ENCODE results near the gene ZNF777. TPM values are rescaled to one million over a fixed set of nuclear protein-coding genes. Genes with fewer than 3 reads are reported as not detected.

Gene ZNF777
- total and polyA plus RNA-seq, 2 experiments from 2014 or later = 5.6 to 14.8 TPM

GRCh38 chr7:149462101-149462520 is 1.2 kb upstream of the ZNF777 start:
- no peak for DNase-seq (ENCODE audit: low spot score)
- Histone ChIP-seq H3K36me3 (replicated peaks; ENCODE audit: insufficient read depth, low read depth) (no peaks in the 10 kb centered on the region), H3K4me3 (no peak overlapping the region), H3K79me2 (peaks cover 29% of the 10 kb centered on the region), H3K9me2 (replicated peaks; ENCODE audit: insufficient read depth) (no peaks in the 10 kb centered on the region), H3K9me3 (ENCODE audit: low read depth) (no peaks in the 10 kb centered on the region), H3K27ac (no peak overlapping the region), H3K27me3 (no peaks in the 10 kb centered on the region), H2AFZ (no peak overlapping the region), H3K4me1 (ENCODE audit: insufficient read depth) (peaks cover 10% of the 10 kb centered on the region), H3K4me2 (no peak overlapping the region), H4K20me1 (ENCODE audit: insufficient read depth, poor library complexity, severe bottlenecking) (peaks cover 6% of the 10 kb centered on the region)
- no peak for TF ChIP-seq CTCF (IDR thresholded peaks at IDR 0.05; ENCODE audit: poor library complexity)
- no peak for TF ChIP-seq EZH2phosphoT487 (IDR thresholded peaks at IDR 0.05; ENCODE audit: low read depth, severe bottlenecking, unreplicated experiment)
- TF ChIP-seq EZH2 (IDR thresholded peaks at IDR 0.05; ENCODE audit: borderline replicate concordance) = no peak
- WGBS (ENCODE audit: low lambda C conversion rate, missing lambda C conversion rate) = 90% methylated on average over 9 of the region's 9 CpGs

GRCh38 chr7:149459540-149460452 is 1.1 kb downstream of the ZNF777 start:
- Histone ChIP-seq H3K4me3 (peak overlapping the region; percentile 67), H4K20me1 (ENCODE audit: insufficient read depth, poor library complexity, severe bottlenecking) (peaks cover 6% of the 10 kb centered on the region), H3K36me3 (replicated peaks; ENCODE audit: insufficient read depth, low read depth) (no peaks in the 10 kb centered on the region), H3K9me3 (ENCODE audit: low read depth) (no peaks in the 10 kb centered on the region), H3K4me1 (ENCODE audit: insufficient read depth) (peaks cover 10% of the 10 kb centered on the region), H3K79me2 (peaks cover 35% of the 10 kb centered on the region), H2AFZ (no peak overlapping the region), H3K4me2 (peak overlapping the region; percentile 84), H3K27me3 (no peaks in the 10 kb centered on the region), H3K9me2 (replicated peaks; ENCODE audit: insufficient read depth) (no peaks in the 10 kb centered on the region), H3K27ac (no peak overlapping the region)
- WGBS (ENCODE audit: low lambda C conversion rate, missing lambda C conversion rate) = 2% methylated on average over 58 of the region's 145 CpGs
- TF ChIP-seq EZH2 (IDR thresholded peaks at IDR 0.05; ENCODE audit: borderline replicate concordance) (no peak), EZH2phosphoT487 (IDR thresholded peaks at IDR 0.05; ENCODE audit: low read depth, severe bottlenecking, unreplicated experiment) (no peak), CTCF (IDR thresholded peaks at IDR 0.05; ENCODE audit: poor library complexity) (no peak)
- peak; percentile 47 for DNase-seq (ENCODE audit: low spot score)

- no peak overlapping the region for H3K27ac ChIP-seq
Observed at GRCh38 chr7:149459201-149459539, 1.7 kb downstream of the ZNF777 start.

More at GRCh38 chr7:149459201-149459539, 1.7 kb downstream of the ZNF777 start:
- peak overlapping the region; percentile 67 for H3K4me3 ChIP-seq
- H4K20me1 ChIP-seq (ENCODE audit: insufficient read depth, poor library complexity, severe bottlenecking) = peaks cover 6% of the 10 kb centered on the region
- peaks cover 35% of the 10 kb centered on the region for H3K79me2 ChIP-seq
- TF ChIP-seq EZH2 (IDR thresholded peaks at IDR 0.05; ENCODE audit: borderline replicate concordance) = no peak
- TF ChIP-seq CTCF (IDR thresholded peaks at IDR 0.05; ENCODE audit: poor library complexity) = no peak
- no peaks in the 10 kb centered on the region for H3K9me3 ChIP-seq (ENCODE audit: low read depth)
- no peaks in the 10 kb centered on the region for H3K9me2 ChIP-seq (replicated peaks; ENCODE audit: insufficient read depth)
- WGBS (ENCODE audit: low lambda C conversion rate, missing lambda C conversion rate) = 46% methylated on average over 6 of the region's 17 CpGs
- no peak for DNase-seq (ENCODE audit: low spot score)
- peaks cover 10% of the 10 kb centered on the region for H3K4me1 ChIP-seq (ENCODE audit: insufficient read depth)
- H3K27me3 ChIP-seq = no peaks in the 10 kb centered on the region
- no peak overlapping the region for H2AFZ ChIP-seq
- H3K36me3 ChIP-seq (replicated peaks; ENCODE audit: insufficient read depth, low read depth) = no peaks in the 10 kb centered on the region
- peak overlapping the region; percentile 84 for H3K4me2 ChIP-seq
